Activated CD4-positive, alpha-beta memory T cell treated with anti-CD3 and anti-CD28 coated beads, Interleukin-2, amount 10 ng/mL, durations not matched to agents 7 days and 5 days (primary cell): ENCODE measurements around the gene XPC. TPM values are rescaled to one million over a fixed set of nuclear protein-coding genes. Genes with fewer than 3 reads are reported as not detected.

Source experiments
- CTCF ChIA-PET: fragments of 350-600 bp; sonication (Branson Sonifier 250); formaldehyde crosslinking; loops from one replicate; lab custom pipeline; 2021; ENCODE audit warnings: antibody characterized with exemption, inconsistent platforms; lab: Charles Lee
- POLR2A ChIA-PET: fragments of 350-600 bp; sonication (Branson Sonifier 250); formaldehyde crosslinking; loops from one replicate; lab custom pipeline; 2021; ENCODE audit warnings: antibody characterized with exemption; lab: Charles Lee
- DNase-seq: peaks from one replicate; pipeline ENCODE4 v3.0.0-alpha.2; 2020
- H3K27ac Mint-ChIP-seq: one replicate; pipeline ENCODE4 v1.8.0; 2021; ENCODE audit warnings: mild to moderate bottlenecking, mixed read lengths
- H3K27me3 Mint-ChIP-seq: one replicate; pipeline ENCODE4 v1.8.0; 2021; ENCODE audit warnings: mixed read lengths
- H3K36me3 Mint-ChIP-seq: one replicate; pipeline ENCODE4 v1.8.0; 2021; ENCODE audit warnings: low read depth, mixed read lengths
- H3K4me1 Mint-ChIP-seq: one replicate; pipeline ENCODE4 v1.8.0; 2021; ENCODE audit warnings: mixed read lengths
- H3K4me3 Mint-ChIP-seq: one replicate; pipeline ENCODE4 v1.8.0; 2021; ENCODE audit warnings: mild to moderate bottlenecking, mixed read lengths
- H3K9me3 Mint-ChIP-seq: one replicate; pipeline ENCODE4 v1.8.0; 2021; ENCODE audit warnings: mixed read lengths
- total RNA-seq, 2 experiments: library from RNA; stranded (reverse); gene quantifications; one replicate each; pipeline ENCODE4 v1.2.3, GENCODE V29; 2021

The XPC gene
- total RNA-seq, 2 experiments from 2014 or later = 34.2 to 34.8 TPM

DNA sequence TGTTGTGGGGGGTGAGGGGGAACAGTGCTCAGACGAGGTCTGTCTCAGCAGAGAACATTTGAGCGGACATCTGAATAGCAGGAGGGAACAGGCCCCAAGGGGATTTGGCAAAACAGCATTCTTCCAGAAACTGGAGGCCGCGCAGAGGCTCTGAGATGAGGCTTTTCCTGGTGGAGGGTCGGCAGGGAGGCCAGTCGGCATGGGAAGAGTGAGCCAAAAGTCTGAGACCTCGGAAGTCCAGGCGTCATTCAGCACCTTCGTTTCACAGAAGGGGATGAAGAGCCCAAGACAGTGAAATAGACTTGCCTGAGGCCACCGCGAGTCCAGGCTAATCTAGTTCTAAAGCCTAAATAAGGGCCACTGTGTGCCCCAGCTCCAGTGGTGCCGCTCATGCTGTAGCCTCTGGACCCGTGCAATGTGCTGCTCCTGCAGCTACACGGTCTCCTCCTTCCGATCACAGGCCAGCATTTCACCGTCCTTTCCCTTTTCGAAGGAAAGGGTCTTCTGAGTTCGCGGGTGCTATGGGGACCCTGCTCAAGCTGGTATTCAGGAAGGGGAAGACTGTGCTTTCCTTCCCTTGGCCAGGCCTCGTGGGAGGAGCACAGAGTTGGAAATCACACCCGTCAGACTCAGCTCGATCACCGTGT lies 24.6 kb upstream of the XPC start:
- POLR2A ChIA-PET = interaction anchor here (1.1 to 1.2 kb wide), 2 partner anchors 24 to 449 kb away, joined by 3 read pairs; partner anchors contain the start of genes CCDC174, LSM3 and XPC
- Mint-ChIP-seq H3K27me3 (no peaks in the 10 kb centered on the region), H3K9me3 (no peaks in the 10 kb centered on the region), H3K4me1 (no peaks in the 10 kb centered on the region), H3K27ac (no peak overlapping the region), H3K36me3 (peaks cover 14% of the 10 kb centered on the region), H3K4me3 (no peak overlapping the region)
- no peak for DNase-seq
- CTCF ChIA-PET = interaction anchor here (0.7 to 3.5 kb wide), 44 partner anchors 8 to 403 kb away, joined by 3 to 25 read pairs (median 4); partner anchors contain the start of genes CHCHD4, LSM3, SLC6A6 and XPC

DNA sequence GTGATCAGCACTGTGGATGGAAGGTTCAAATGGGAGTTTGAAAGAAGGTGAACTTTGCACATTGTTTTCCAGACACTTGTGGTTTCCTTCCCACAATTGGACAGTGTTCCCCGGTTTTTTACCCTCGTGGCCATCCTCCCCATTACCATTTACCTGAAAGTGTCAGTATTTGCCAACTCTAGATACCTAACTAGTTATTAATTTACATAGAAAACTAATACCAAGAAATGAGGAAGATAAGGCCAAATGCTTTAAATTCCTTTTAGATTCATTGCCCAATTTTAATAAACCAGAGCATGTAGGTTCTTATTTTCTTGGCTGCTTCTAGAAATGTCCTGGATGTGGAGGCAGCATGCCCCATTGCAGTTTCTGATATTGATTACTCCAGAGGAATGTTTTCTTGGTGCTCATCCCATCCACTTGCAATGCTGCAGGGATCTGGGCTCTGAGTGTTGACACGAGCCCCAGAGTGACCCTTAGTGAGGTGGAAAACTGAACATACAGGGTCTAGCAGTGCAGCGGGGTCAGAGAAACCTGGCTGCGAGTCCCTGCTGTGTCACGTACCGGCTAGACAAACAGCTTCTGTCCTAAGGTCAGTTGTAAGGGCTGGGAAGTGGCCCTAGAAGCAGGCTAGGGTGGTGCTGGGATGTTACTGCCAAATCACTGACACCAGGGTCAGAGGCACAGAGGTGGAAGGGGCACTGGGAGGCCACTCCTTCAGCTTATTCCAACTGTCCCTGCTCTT lies 23.7 kb upstream of the XPC start:
- DNase-seq = no peak
- Mint-ChIP-seq H3K27me3 (no peaks in the 10 kb centered on the region), H3K27ac (no peak overlapping the region), H3K9me3 (no peaks in the 10 kb centered on the region), H3K4me1 (no peaks in the 10 kb centered on the region), H3K4me3 (no peak overlapping the region), H3K36me3 (peaks cover 20% of the 10 kb centered on the region)
- CTCF ChIA-PET = interaction anchor here (1.2 to 3.3 kb wide), 4 partner anchors 24 to 305 kb away, joined by 3 to 25 read pairs (median 4); partner anchors contain the start of genes LSM3 and XPC
- POLR2A ChIA-PET = no interaction called here

- H3K9me3 Mint-ChIP-seq = no peaks in the 10 kb centered on the region
- CTCF ChIA-PET = interaction anchor here (1.0 to 1.7 kb wide), 5 partner anchors 11 to 721 kb away, joined by 3 to 5 read pairs (median 3); partner anchors contain the start of genes LSM3 and XPC
- H3K4me1 Mint-ChIP-seq = no peaks in the 10 kb centered on the region
- no peak for DNase-seq
- peaks cover 23% of the 10 kb centered on the region for H3K36me3 Mint-ChIP-seq
- no peak overlapping the region for H3K4me3 Mint-ChIP-seq
- POLR2A ChIA-PET = no interaction called here
- H3K27ac Mint-ChIP-seq = no peak overlapping the region
- no peaks in the 10 kb centered on the region for H3K27me3 Mint-ChIP-seq
These were observed 22.4 kb upstream of the XPC start for GRCh38 chr3:14200841-14201240.

DNA sequence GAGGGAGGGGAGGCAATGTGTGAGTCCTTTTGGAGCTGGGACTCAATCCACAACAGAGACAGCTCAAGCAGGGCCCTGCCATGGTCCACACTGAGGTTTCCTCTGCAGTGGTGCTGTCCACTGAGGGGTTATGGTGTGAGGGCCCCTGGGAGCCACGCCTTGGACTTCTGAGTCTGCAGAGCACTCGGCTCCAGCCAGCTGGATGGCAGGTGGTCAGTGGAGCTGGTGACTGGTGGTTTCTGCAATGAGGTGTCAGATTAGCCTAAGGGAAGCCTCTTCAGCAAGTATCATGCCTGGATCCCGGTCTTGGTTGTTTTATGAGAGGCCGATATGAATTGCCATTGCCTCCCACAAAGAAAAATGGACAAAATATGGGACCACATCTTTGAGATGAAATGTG lies 21.9 kb upstream of the XPC start:
- H3K4me3 Mint-ChIP-seq = no peak overlapping the region
- ChIA-PET CTCF (interaction anchor here (1.0 to 1.7 kb wide), 3 partner anchors 11 to 721 kb away, joined by 3 to 5 read pairs (median 3); partner anchors contain the start of genes LSM3 and XPC), POLR2A (no interaction called here)
- H3K27me3 Mint-ChIP-seq = no peaks in the 10 kb centered on the region
- H3K9me3 Mint-ChIP-seq = no peaks in the 10 kb centered on the region
- H3K4me1 Mint-ChIP-seq = no peaks in the 10 kb centered on the region
- no peak for DNase-seq
- no peak overlapping the region for H3K27ac Mint-ChIP-seq
- peaks cover 23% of the 10 kb centered on the region for H3K36me3 Mint-ChIP-seq

DNA sequence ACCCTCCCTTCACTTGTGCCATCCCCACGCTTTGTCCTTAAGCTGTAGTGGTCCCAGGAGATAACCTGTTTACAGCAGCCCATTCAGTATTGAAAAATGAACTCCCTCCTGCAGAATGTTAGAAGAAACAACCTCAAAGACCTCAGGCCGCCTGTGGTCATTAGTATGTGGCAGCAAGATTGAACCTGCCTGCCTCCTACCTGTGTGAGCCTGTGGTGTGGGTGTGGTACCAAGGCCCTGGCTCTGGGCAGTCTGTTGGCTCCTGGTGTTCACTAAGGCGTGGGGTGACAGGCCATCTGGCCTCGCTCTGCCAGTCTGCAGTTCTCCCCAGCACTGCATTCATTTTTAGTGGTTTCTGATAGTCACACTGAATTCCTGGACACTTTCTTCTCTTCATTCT lies 21.2 kb upstream of the XPC start:
- Mint-ChIP-seq H3K4me1 (no peaks in the 10 kb centered on the region), H3K27me3 (no peaks in the 10 kb centered on the region), H3K27ac (no peak overlapping the region), H3K36me3 (peaks cover 23% of the 10 kb centered on the region), H3K4me3 (no peak overlapping the region), H3K9me3 (no peaks in the 10 kb centered on the region)
- POLR2A ChIA-PET = interaction anchor here (1.9 kb wide), 1 partner anchor 21 kb away, joined by 11 read pairs; the partner anchor contains the start of genes LSM3 and XPC
- DNase-seq = no peak
- CTCF ChIA-PET = no interaction called here

- peaks cover 12% of the 10 kb centered on the region for H3K4me1 Mint-ChIP-seq
- H3K36me3 Mint-ChIP-seq = peaks cover 54% of the 10 kb centered on the region
- H3K27ac Mint-ChIP-seq = no peak overlapping the region
- no peak for DNase-seq
- H3K4me3 Mint-ChIP-seq = no peak overlapping the region
- POLR2A ChIA-PET = no interaction called here
- no peaks in the 10 kb centered on the region for H3K27me3 Mint-ChIP-seq
- peaks cover 3% of the 10 kb centered on the region for H3K9me3 Mint-ChIP-seq
- CTCF ChIA-PET = interaction anchor here (1.0 kb wide), 1 partner anchor 9 kb away, joined by 5 read pairs; no protein-coding TSS in a partner anchor
These were observed 16.5 kb upstream of the XPC start for GRCh38 chr3:14194865-14195264.

DNA sequence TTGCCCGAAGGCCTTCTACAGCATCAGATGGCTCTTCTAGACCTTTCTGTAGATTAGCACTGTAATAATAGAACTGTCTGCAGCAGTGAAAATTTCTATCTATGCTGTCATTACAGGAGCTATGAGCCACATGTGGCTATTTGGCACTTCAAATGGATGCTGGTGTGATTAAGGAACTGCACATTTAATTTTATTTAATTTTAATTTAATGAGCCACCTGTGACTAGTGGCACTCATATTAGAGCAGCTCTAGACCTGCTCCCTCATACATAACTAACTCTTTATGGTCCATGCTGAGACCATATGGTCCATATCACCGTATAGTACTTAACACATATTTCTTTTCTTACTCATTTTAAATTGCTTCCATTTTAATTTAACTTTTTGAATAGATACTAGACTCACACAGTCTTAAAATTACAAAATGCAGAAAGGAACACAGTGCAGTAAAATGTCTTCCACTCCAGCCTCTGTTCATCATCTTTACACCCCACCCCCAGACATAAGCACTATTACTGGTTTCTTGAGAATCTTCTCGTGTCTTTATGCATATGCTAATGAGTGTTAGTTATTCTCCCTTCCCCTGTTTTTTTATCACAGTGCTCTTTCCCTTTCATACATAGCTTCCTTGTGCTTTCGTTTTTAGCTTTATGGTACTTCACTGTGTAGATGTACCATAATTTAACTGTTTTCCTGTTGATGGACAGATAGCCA lies 9.8 kb upstream of the XPC start:
- ChIA-PET CTCF (interaction anchor here (1.4 kb wide), 1 partner anchor 10 kb away, joined by 3 read pairs; the partner anchor contains the start of genes LSM3 and XPC), POLR2A (interaction anchor here (2.0 kb wide), 1 partner anchor 10 kb away, joined by 9 read pairs; the partner anchor contains the start of genes LSM3 and XPC)
- Mint-ChIP-seq H3K36me3 (peaks cover 68% of the 10 kb centered on the region), H3K4me3 (no peak overlapping the region), H3K27ac (no peak overlapping the region), H3K9me3 (peaks cover 7% of the 10 kb centered on the region), H3K27me3 (no peaks in the 10 kb centered on the region), H3K4me1 (peaks cover 37% of the 10 kb centered on the region)
- DNase-seq = no peak

DNA sequence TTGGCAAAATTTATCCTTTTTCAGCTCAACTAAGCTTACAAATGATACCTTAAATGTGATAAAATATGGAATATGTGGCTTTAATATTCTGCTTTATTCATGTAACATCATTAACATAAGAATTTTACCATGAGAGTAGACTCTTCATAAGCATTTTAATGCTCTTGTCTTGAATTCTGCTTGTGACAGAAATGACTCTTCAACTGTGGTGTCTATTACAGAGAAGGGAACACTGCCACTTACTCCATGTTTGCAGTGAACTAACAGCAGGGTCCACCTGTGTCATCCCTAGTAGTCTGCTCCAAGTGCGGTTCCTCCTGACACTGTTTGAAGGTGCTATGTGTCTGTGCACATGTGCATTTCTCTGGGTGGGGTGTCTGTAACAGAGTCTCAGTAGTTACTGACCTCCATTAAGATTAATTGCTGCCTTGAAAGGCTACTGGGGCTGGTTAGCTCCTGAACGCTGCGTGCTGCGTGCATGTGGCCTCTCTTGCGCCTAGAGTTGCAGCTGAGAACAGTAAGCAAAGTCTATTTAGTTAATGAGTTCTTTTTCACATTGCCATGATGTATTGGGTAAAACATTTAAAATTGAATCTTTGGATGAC lies 8.6 kb upstream of the XPC start:
- Mint-ChIP-seq H3K4me3 (no peak overlapping the region), H3K4me1 (peaks cover 44% of the 10 kb centered on the region)

DNA sequence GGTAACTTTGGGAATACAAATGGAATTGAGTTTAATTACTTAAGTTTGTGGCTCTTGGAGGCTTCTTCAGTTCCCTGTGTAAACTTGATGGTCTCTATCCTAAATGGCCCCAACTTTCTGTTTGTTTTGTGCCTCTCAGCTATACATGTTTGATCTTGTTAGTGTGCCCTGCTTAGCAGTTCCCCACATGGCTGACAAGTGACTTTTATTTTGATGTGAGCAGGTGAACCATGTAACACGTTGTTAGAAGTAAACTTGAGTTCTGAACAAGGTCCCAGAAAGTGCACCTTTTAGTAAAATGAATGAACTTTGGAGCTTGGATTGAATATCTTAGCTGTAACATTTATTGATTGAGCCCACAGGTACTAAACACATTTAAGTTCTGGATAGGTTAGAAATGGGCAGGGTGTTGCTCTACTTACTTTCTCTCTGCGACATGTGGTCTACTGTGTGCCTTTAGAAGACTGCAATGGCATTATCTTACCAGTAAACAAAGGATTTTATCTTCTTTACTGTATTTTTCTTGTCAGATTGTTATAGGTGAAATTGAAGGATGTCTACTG lies 4.7 kb upstream of the XPC start:
- Mint-ChIP-seq H3K27me3 (no peaks in the 10 kb centered on the region), H3K36me3 (peaks cover 52% of the 10 kb centered on the region), H3K4me1 (peaks cover 45% of the 10 kb centered on the region), H3K27ac (no peak overlapping the region), H3K4me3 (no peak overlapping the region), H3K9me3 (no peaks in the 10 kb centered on the region)
- POLR2A ChIA-PET = interaction anchor here (1.7 kb wide), 1 partner anchor 59 kb away, joined by 6 read pairs; the partner anchor contains the start of genes CHCHD4 and TMEM43
- DNase-seq = no peak
- CTCF ChIA-PET = interaction anchor here (1.4 kb wide), 1 partner anchor 20 kb away, joined by 6 read pairs; no protein-coding TSS in a partner anchor

More for the DNA sequence above, 8.6 kb upstream of the XPC start:
- Mint-ChIP-seq H3K27me3 (no peaks in the 10 kb centered on the region), H3K9me3 (peaks cover 7% of the 10 kb centered on the region), H3K27ac (no peak overlapping the region), H3K36me3 (peaks cover 73% of the 10 kb centered on the region)
- ChIA-PET POLR2A (interaction anchor here (2.0 kb wide), 1 partner anchor 9 kb away, joined by 9 read pairs; the partner anchor contains the start of genes LSM3 and XPC), CTCF (interaction anchor here (1.5 kb wide), 1 partner anchor 17 kb away, joined by 4 read pairs; no protein-coding TSS in a partner anchor)
- no peak for DNase-seq

GRCh38 chr3:14181253-14181652 lies 2.9 kb upstream of the XPC start:
- Mint-ChIP-seq H3K36me3 (peaks cover 50% of the 10 kb centered on the region), H3K4me1 (peaks cover 56% of the 10 kb centered on the region), H3K9me3 (no peaks in the 10 kb centered on the region), H3K4me3 (no peak overlapping the region), H3K27me3 (no peaks in the 10 kb centered on the region), H3K27ac (no peak overlapping the region)
- DNase-seq = no peak
- POLR2A ChIA-PET = no interaction called here
- CTCF ChIA-PET = interaction anchor here (0.7 to 1.1 kb wide), 2 partner anchors 22 to 34 kb away, joined by 3 read pairs; no protein-coding TSS in a partner anchor

DNA sequence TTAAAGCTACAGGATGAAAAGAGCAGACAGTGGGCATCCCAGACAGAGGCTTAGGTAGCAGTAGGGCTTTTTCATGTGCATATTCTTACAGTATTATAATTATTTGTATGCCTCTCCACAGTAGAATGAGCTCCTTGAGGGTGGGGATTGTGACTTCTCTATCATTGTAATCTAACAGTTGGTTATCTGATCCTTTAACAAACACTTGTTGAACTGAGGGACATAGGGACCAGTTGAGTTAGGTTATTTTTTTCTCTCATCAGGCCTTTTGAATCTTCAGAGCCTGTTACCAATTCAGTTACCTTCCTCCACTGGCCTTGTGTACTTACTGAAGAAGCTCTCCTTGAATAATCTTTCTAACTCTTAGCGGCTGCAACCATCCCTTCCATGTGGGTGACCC lies 1.4 kb upstream of the XPC start:
- H3K36me3 Mint-ChIP-seq = peaks cover 48% of the 10 kb centered on the region
- peaks cover 68% of the 10 kb centered on the region for H3K4me1 Mint-ChIP-seq
- no peak for DNase-seq
- H3K27ac Mint-ChIP-seq = peak overlapping the region; percentile 92
- ChIA-PET CTCF (interaction anchor here (0.6 to 2.6 kb wide), 7 partner anchors 24 to 727 kb away, joined by 3 to 15 read pairs (median 5); partner anchors contain the start of genes CCDC174, CHCHD4 and TMEM43), POLR2A (interaction anchor here (1.7 to 3.4 kb wide), 8 partner anchors 12 to 252 kb away, joined by 5 to 90 read pairs (median 11); partner anchors contain the start of genes CHCHD4, SLC6A6 and TMEM43)
- no peaks in the 10 kb centered on the region for H3K9me3 Mint-ChIP-seq
- H3K27me3 Mint-ChIP-seq = no peaks in the 10 kb centered on the region
- peak overlapping the region; percentile 84 for H3K4me3 Mint-ChIP-seq
